Measurements from ENCODE around the gene TOM1L2.
"Not testable (repeated sequence)": the region's sequence is repeated elsewhere in the genome, so short reads cannot be mapped to it uniquely, and the experiment has no call there.

TOM1L2 gene

GRCh38 chr17:17919169-17920107 is 52.8 kb downstream of the TOM1L2 start:
- Mint-ChIP-seq H3K36me3 (ENCODE audit: insufficient read depth) (no peaks in the 10 kb centered on the region), H3K4me1 (peaks cover 19% of the 10 kb centered on the region), H3K9me3 (no peaks in the 10 kb centered on the region), H3K27me3 (no peaks in the 10 kb centered on the region), H3K4me3 (no peak overlapping the region), H3K27ac (ENCODE audit: low read depth) (no peak overlapping the region)
- DNase-seq (ENCODE audit: low spot score in 2 of 2) (peak in 1 of 2 donors; percentile 41), ATAC-seq (replicated peaks; ENCODE audit: extremely low read depth, poor library complexity, severe bottlenecking) (no peak)

- H3K4me1 Mint-ChIP-seq = peaks cover 26% of the 10 kb centered on the region
- H3K9me3 Mint-ChIP-seq = no peaks in the 10 kb centered on the region
- DNase-seq (ENCODE audit: low spot score in 2 of 2) (no peak), ATAC-seq (replicated peaks; ENCODE audit: extremely low read depth, poor library complexity, severe bottlenecking) (no peak)
- no peaks in the 10 kb centered on the region for H3K27me3 Mint-ChIP-seq
- no peaks in the 10 kb centered on the region for H3K36me3 Mint-ChIP-seq (ENCODE audit: insufficient read depth)
- H3K4me3 Mint-ChIP-seq = no peak overlapping the region
- H3K27ac Mint-ChIP-seq (ENCODE audit: low read depth) = no peak overlapping the region
Measured at GRCh38 chr17:17917394-17917793, 54.8 kb downstream of the TOM1L2 start.

GRCh38 chr17:17915183-17915582 is 57.0 kb downstream of the TOM1L2 start:
- no peak overlapping the region for H3K27ac Mint-ChIP-seq (ENCODE audit: low read depth)
- no peaks in the 10 kb centered on the region for H3K9me3 Mint-ChIP-seq
- DNase-seq (ENCODE audit: low spot score in 2 of 2) (no peak), ATAC-seq (replicated peaks; ENCODE audit: extremely low read depth, poor library complexity, severe bottlenecking) (no peak)
- no peaks in the 10 kb centered on the region for H3K36me3 Mint-ChIP-seq (ENCODE audit: insufficient read depth)
- H3K27me3 Mint-ChIP-seq = no peaks in the 10 kb centered on the region
- peaks cover 11% of the 10 kb centered on the region for H3K4me1 Mint-ChIP-seq
- no peak overlapping the region for H3K4me3 Mint-ChIP-seq

GRCh38 chr17:17913695-17914332 is 58.4 kb downstream of the TOM1L2 start:
- Mint-ChIP-seq H3K4me1 (peaks cover 11% of the 10 kb centered on the region), H3K4me3 (no peak overlapping the region), H3K36me3 (ENCODE audit: insufficient read depth) (no peaks in the 10 kb centered on the region), H3K9me3 (no peaks in the 10 kb centered on the region), H3K27ac (ENCODE audit: low read depth) (peak overlapping the region; percentile 50), H3K27me3 (no peaks in the 10 kb centered on the region)
- ATAC-seq (replicated peaks; ENCODE audit: extremely low read depth, poor library complexity, severe bottlenecking) (no peak), DNase-seq (ENCODE audit: low spot score in 2 of 2) (no peak)

GRCh38 chr17:17912336-17912735 is 59.9 kb downstream of the TOM1L2 start:
- peaks cover 11% of the 10 kb centered on the region for H3K4me1 Mint-ChIP-seq
- H3K9me3 Mint-ChIP-seq; H3K4me3 Mint-ChIP-seq; ATAC-seq (replicated peaks; ENCODE audit: extremely low read depth, poor library complexity, severe bottlenecking); DNase-seq (ENCODE audit: low spot score in 2 of 2); H3K27me3 Mint-ChIP-seq; H3K27ac Mint-ChIP-seq (ENCODE audit: low read depth); H3K36me3 Mint-ChIP-seq (ENCODE audit: insufficient read depth): not testable (repeated sequence)

- H3K27ac Mint-ChIP-seq (ENCODE audit: low read depth) = no peak overlapping the region
- H3K4me3 Mint-ChIP-seq = no peak overlapping the region
- peaks cover 1% of the 10 kb centered on the region for H3K36me3 Mint-ChIP-seq (ENCODE audit: insufficient read depth)
Measured at GRCh38 chr17:17911001-17911613, 61.1 kb downstream of the TOM1L2 start.

GRCh38 chr17:17910060-17910459 is 62.1 kb downstream of the TOM1L2 start:
- Mint-ChIP-seq H3K4me3 (no peak overlapping the region), H3K9me3 (no peaks in the 10 kb centered on the region), H3K27ac (ENCODE audit: low read depth) (no peak overlapping the region), H3K4me1 (peaks cover 11% of the 10 kb centered on the region), H3K27me3 (no peaks in the 10 kb centered on the region), H3K36me3 (ENCODE audit: insufficient read depth) (peaks cover 3% of the 10 kb centered on the region)
- DNase-seq (ENCODE audit: low spot score in 2 of 2) (no peak), ATAC-seq (replicated peaks; ENCODE audit: extremely low read depth, poor library complexity, severe bottlenecking) (no peak)

More at GRCh38 chr17:17911001-17911613, 61.1 kb downstream of the TOM1L2 start:
- H3K4me1 Mint-ChIP-seq = peaks cover 11% of the 10 kb centered on the region
- H3K27me3 Mint-ChIP-seq = no peaks in the 10 kb centered on the region
- DNase-seq (ENCODE audit: low spot score in 2 of 2) = no peak
- ATAC-seq (replicated peaks; ENCODE audit: extremely low read depth, poor library complexity, severe bottlenecking) = no peak
- no peaks in the 10 kb centered on the region for H3K9me3 Mint-ChIP-seq

GRCh38 chr17:17909078-17909477 is 63.1 kb downstream of the TOM1L2 start:
- DNase-seq (ENCODE audit: low spot score in 2 of 2) = no peak
- ATAC-seq (replicated peaks; ENCODE audit: extremely low read depth, poor library complexity, severe bottlenecking) = no peak
- Mint-ChIP-seq H3K27ac (ENCODE audit: low read depth) (no peak overlapping the region), H3K27me3 (no peaks in the 10 kb centered on the region), H3K4me1 (peaks cover 5% of the 10 kb centered on the region), H3K9me3 (no peaks in the 10 kb centered on the region), H3K4me3 (no peak overlapping the region), H3K36me3 (ENCODE audit: insufficient read depth) (peaks cover 3% of the 10 kb centered on the region)

GRCh38 chr17:17907469-17907868 is 64.7 kb downstream of the TOM1L2 start:
- H3K4me3 Mint-ChIP-seq = no peak overlapping the region
- DNase-seq (ENCODE audit: low spot score in 2 of 2) (no peak), ATAC-seq (replicated peaks; ENCODE audit: extremely low read depth, poor library complexity, severe bottlenecking) (no peak)
- no peaks in the 10 kb centered on the region for H3K9me3 Mint-ChIP-seq
- no peak overlapping the region for H3K27ac Mint-ChIP-seq (ENCODE audit: low read depth)
- H3K27me3 Mint-ChIP-seq = no peaks in the 10 kb centered on the region
- H3K4me1 Mint-ChIP-seq = no peaks in the 10 kb centered on the region
- H3K36me3 Mint-ChIP-seq (ENCODE audit: insufficient read depth) = peaks cover 3% of the 10 kb centered on the region

- Mint-ChIP-seq H3K9me3 (no peaks in the 10 kb centered on the region), H3K4me3 (no peak overlapping the region), H3K27ac (ENCODE audit: low read depth) (no peak overlapping the region), H3K4me1 (no peaks in the 10 kb centered on the region), H3K36me3 (ENCODE audit: insufficient read depth) (peaks cover 3% of the 10 kb centered on the region), H3K27me3 (no peaks in the 10 kb centered on the region)
- ATAC-seq (replicated peaks; ENCODE audit: extremely low read depth, poor library complexity, severe bottlenecking) (no peak), DNase-seq (ENCODE audit: low spot score in 2 of 2) (no peak)
Measured at GRCh38 chr17:17906418-17907215, 65.6 kb downstream of the TOM1L2 start.

GRCh38 chr17:17905036-17905320 is 67.2 kb downstream of the TOM1L2 start:
- Mint-ChIP-seq H3K4me3 (no peak overlapping the region), H3K9me3 (no peaks in the 10 kb centered on the region), H3K27ac (ENCODE audit: low read depth) (no peak overlapping the region), H3K36me3 (ENCODE audit: insufficient read depth) (peaks cover 3% of the 10 kb centered on the region), H3K4me1 (no peaks in the 10 kb centered on the region), H3K27me3 (no peaks in the 10 kb centered on the region)
- DNase-seq (ENCODE audit: low spot score in 2 of 2) = no peak
- ATAC-seq (replicated peaks; ENCODE audit: extremely low read depth, poor library complexity, severe bottlenecking) = no peak

Measured in central memory CD8-positive, alpha-beta T cell (primary cell).